Keratinocyte (primary cell): ENCODE measurements around the gene GRM4. TPM values are rescaled to one million over a fixed set of nuclear protein-coding genes. Genes with fewer than 3 reads are reported as not detected.

ENCODE experiments used
- DNase-seq: peaks from one replicate; pipeline ENCODE4 v3.0.0-alpha.2; 2011; ENCODE audit warnings: low read depth, missing footprints, low spot score
- FAIRE-seq: peaks from 2 replicates; lab custom pipeline; 2011; peaks lifted over from hg19 to GRCh38; lab: Jason Lieb, UNC
- H2AFZ ChIP-seq: 2 replicates; pipeline ENCODE4 v1.6.0; 2012; ENCODE audit warnings: low read length, control low read depth, inconsistent platforms; ENCODE audit not compliant: control insufficient read depth
- H3K27ac ChIP-seq: 2 replicates; pipeline ENCODE4 v1.5.1; 2011; ENCODE audit warnings: low read length; ENCODE audit not compliant: control insufficient read depth, insufficient read depth
- H3K27me3 ChIP-seq: 3 replicates; pipeline ENCODE4 v1.6.0; 2011; ENCODE audit warnings: low read length; ENCODE audit not compliant: control insufficient read depth, insufficient read depth; ENCODE audit errors: extremely low read depth
- H3K36me3 ChIP-seq, 2 experiments: 2 replicates in 1 of 2; 3 replicates in 1 of 2; pipeline ENCODE4 v1.5.1; 2011; ENCODE audit warnings: low read length in 2 of 2, mild to moderate bottlenecking in 1 of 2; ENCODE audit not compliant: control insufficient read depth in 2 of 2, insufficient read depth in 2 of 2; ENCODE audit errors: extremely low read depth in 1 of 2
- H3K4me1 ChIP-seq: 3 replicates; pipeline ENCODE4 v1.5.1; 2011; ENCODE audit warnings: low read length; ENCODE audit not compliant: control insufficient read depth, insufficient read depth; ENCODE audit errors: extremely low read depth
- H3K4me2 ChIP-seq: 3 replicates; pipeline ENCODE4 v1.6.0; 2011; ENCODE audit warnings: low read depth, low read length; ENCODE audit not compliant: control insufficient read depth, insufficient read depth; ENCODE audit errors: extremely low read depth
- H3K4me3 ChIP-seq, 3 experiments: fragments of 200-600 bp in 1 of 3; sonication (generic) in 1 of 3; 2 replicates in 2 of 3; 3 replicates in 1 of 3; pipeline ENCODE4 v1.5.1; 2011 to 2016; ENCODE audit warnings: low read length in 3 of 3, mild to moderate bottlenecking in 3 of 3, control low read depth in 2 of 3, inconsistent platforms in 1 of 3, low read depth in 1 of 3, mixed read lengths in 1 of 3, mixed run types in 1 of 3, moderate library complexity in 1 of 3; ENCODE audit not compliant: control insufficient read depth in 2 of 3, insufficient read depth in 2 of 3; ENCODE audit errors: extremely low read depth in 1 of 3
- H3K79me2 ChIP-seq: 2 replicates; pipeline ENCODE4 v1.6.0; 2012; ENCODE audit warnings: low read length; ENCODE audit not compliant: control insufficient read depth, insufficient read depth
- H3K9ac ChIP-seq: 3 replicates; pipeline ENCODE4 v1.6.0; 2011; ENCODE audit warnings: low read length; ENCODE audit not compliant: control insufficient read depth, insufficient read depth; ENCODE audit errors: extremely low read depth
- H3K9me1 ChIP-seq: 3 replicates; pipeline ENCODE4 v1.6.0; 2011; ENCODE audit warnings: low read length; ENCODE audit not compliant: control insufficient read depth, insufficient read depth; ENCODE audit errors: extremely low read depth
- H3K9me3 ChIP-seq: 2 replicates; pipeline ENCODE4 v1.5.1; 2012; ENCODE audit warnings: low read depth, low read length; ENCODE audit not compliant: control insufficient read depth
- H4K20me1 ChIP-seq: 3 replicates; pipeline ENCODE4 v1.6.0; 2011; ENCODE audit warnings: low read length; ENCODE audit not compliant: control insufficient read depth, insufficient read depth; ENCODE audit errors: extremely low read depth
- CTCF ChIP-seq, 3 experiments: IDR thresholded peaks in 1 of 3; conservative IDR thresholded peaks in 1 of 3; optimal IDR thresholded peaks in 1 of 3; 2 replicates in 2 of 3; 3 replicates in 1 of 3; pipeline versions ENCODE3 to v1.5.1; 2011; ENCODE audit warnings: low read length in 3 of 3, mild to moderate bottlenecking in 3 of 3, moderate library complexity in 2 of 3, control low read depth in 1 of 3, inconsistent platforms in 1 of 3; ENCODE audit not compliant: insufficient read depth in 2 of 3; ENCODE audit errors: extremely low read depth in 1 of 3
- EZH2 ChIP-seq: IDR thresholded peaks from one replicate; pipeline ENCODE4 v1.6.1; 2012; ENCODE audit warnings: inconsistent platforms, mild to moderate bottlenecking, low read length, moderate library complexity
- dilution Hi-C: fragments of 300-500 bp; cut with MboI; formaldehyde crosslinking; loops from one replicate; pipeline ENCODE4 v1.7.0; 2020; ENCODE audit warnings: low sequenced_read_pairs; ENCODE audit not compliant: extremely low pct_ligation_motif_present
- polyA plus RNA-seq, 5 experiments: library from polyadenylated mRNA; depleted of rRNA in 3 of 5; stranded (reverse) in 3 of 5; stranded (forward) in 1 of 5; unstranded in 1 of 5; fragments of >200 nt; gene quantifications; 1 replicate in 1 of 5; 2 replicates in 3 of 5; 3 replicates in 1 of 5; pipeline versions ENCODE4 v1.2.1 to v1.2.3, GENCODE V29; 2011 to 2012; ENCODE audit warnings: missing spikeins in 2 of 5, low read depth in 1 of 5, low replicate concordance in 1 of 5

GRM4 gene
- polyA plus RNA-seq, 1 donor (not counting 4 experiments of a cell fraction or from before 2014, with no cell fraction given) = not detected

- no peak for FAIRE-seq
These were observed 31.0 kb downstream of the GRM4 start for GRCh38 chr6:34114695-34115402.

GRCh38 chr6:34113532-34113931, 32.4 kb downstream of the GRM4 start:
- Histone ChIP-seq H3K27ac (no peak overlapping the region), H4K20me1 (no peaks in the 10 kb centered on the region), H3K36me3 (no peaks in the 10 kb centered on the region), H3K27me3 (peaks cover 8% of the 10 kb centered on the region), H3K4me2 (no peak overlapping the region), H3K9me1 (no peaks in the 10 kb centered on the region), H3K9ac (no peak overlapping the region), H3K4me3 (no peak overlapping the region), H3K9me3 (no peaks in the 10 kb centered on the region), H3K79me2 (no peaks in the 10 kb centered on the region), H3K4me1 (no peaks in the 10 kb centered on the region), H2AFZ (no peak overlapping the region)
- no peak for TF ChIP-seq EZH2
- no peak for TF ChIP-seq CTCF (optimal IDR thresholded peaks at IDR 0.05 in 1 of 3, IDR thresholded peaks at IDR 0.05 in 1 of 3, conservative IDR thresholded peaks at IDR 0.05 in 1 of 3; ENCODE audit: extremely low read depth in 1 of 3, insufficient read depth in 2 of 3, low read length in 3 of 3)
- DNase-seq (no peak), FAIRE-seq (no peak)
- dilution Hi-C loops = no loop called here

More at GRCh38 chr6:34114695-34115402, 31.0 kb downstream of the GRM4 start:
- no peaks in the 10 kb centered on the region for H3K9me1 ChIP-seq
- H3K4me1 ChIP-seq = no peaks in the 10 kb centered on the region
- no peak overlapping the region for H3K27ac ChIP-seq
- H3K4me2 ChIP-seq = no peak overlapping the region
- no peaks in the 10 kb centered on the region for H3K36me3 ChIP-seq
- H3K79me2 ChIP-seq = no peaks in the 10 kb centered on the region
- H3K27me3 ChIP-seq = peaks cover 8% of the 10 kb centered on the region
- H3K9me3 ChIP-seq = no peaks in the 10 kb centered on the region
- H3K9ac ChIP-seq = no peak overlapping the region
- dilution Hi-C loops = no loop called here
- TF ChIP-seq EZH2 (no peak), CTCF (optimal IDR thresholded peaks at IDR 0.05 in 1 of 3, IDR thresholded peaks at IDR 0.05 in 1 of 3, conservative IDR thresholded peaks at IDR 0.05 in 1 of 3; ENCODE audit: extremely low read depth in 1 of 3, insufficient read depth in 2 of 3, low read length in 3 of 3) (no peak)
- no peak overlapping the region for H2AFZ ChIP-seq
- DNase-seq = no peak
- no peaks in the 10 kb centered on the region for H4K20me1 ChIP-seq
- H3K4me3 ChIP-seq = no peak overlapping the region
